Fibroblast of skin of back (primary cell): ENCODE data around the gene PSPH.
"Not testable (repeated sequence)": the region's sequence is repeated elsewhere in the genome, so short reads cannot be mapped to it uniquely, and the experiment has no call there.

Experiments
- DNase-seq: peaks from one replicate; pipeline ENCODE4 v3.0.0-alpha.2; 2013

PSPH gene

DNA sequence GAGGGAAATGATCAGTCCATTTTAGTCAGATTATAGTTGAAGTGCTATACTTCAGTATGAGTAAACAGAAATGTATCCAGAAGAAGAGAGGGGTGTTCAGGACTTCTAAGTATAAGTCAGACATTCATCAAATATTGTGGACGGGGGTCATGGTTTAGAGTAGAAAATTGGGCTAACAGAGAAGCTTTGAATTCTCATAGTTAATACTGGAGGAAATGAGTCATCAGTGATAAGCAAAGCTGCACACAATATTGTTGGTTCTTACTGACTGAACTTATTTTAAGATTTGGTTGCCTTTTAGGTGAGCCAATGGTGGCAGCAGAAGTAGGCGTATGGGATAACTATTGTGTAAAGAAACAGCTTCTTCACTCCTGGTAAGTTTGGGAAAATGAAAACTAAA, 11.1 kb upstream of the PSPH start:
- DNase-seq, result peak; percentile 57

- no peak for DNase-seq
Measured at GRCh38 chr7:56053993-56054392, 2.7 kb upstream of the PSPH start.

DNA sequence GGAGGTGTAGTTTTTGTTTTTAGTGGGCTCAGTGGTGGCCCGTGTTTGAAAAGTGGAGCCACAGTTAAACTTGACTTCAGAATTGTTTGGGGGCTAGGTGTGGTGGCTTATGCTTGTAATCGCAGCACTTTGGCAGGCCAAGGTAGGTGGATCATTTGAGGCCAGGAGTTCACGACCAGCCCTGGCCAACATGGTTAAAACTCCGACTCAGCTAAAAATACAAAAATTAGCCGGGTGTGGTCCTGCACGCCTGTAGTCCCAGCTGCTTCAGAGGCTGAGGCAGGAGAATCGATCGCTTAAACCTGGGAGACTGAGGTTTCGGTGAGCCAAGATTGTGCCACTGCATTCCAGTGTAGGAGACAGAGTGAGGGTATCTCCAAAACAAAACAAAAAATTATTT, 2.1 kb upstream of the PSPH start:
- no peak for DNase-seq

GRCh38 chr7:56051053-56051338, 248 bp downstream of the PSPH start:
- DNase-seq, result no peak

DNA sequence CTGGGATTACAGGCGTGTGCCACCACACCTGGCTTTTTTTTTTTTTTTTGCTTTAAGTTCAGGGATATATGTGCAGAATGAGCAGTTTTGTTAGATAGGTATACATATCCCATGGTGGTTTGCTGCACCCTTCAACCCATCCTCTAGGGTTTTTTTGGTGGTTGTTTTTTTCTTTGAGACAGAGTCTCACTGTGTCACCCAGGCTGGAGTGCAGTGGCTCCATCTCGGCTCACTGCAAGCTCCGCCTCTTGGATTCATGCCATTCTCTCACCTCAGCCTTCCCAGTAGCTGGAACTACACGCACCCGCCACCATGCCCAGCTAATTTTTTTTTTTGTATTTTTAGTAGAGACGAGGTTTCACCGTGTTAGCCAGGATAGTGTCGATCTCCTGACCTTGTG, 2.5 kb downstream of the PSPH start:
- not testable (repeated sequence) for DNase-seq

DNA sequence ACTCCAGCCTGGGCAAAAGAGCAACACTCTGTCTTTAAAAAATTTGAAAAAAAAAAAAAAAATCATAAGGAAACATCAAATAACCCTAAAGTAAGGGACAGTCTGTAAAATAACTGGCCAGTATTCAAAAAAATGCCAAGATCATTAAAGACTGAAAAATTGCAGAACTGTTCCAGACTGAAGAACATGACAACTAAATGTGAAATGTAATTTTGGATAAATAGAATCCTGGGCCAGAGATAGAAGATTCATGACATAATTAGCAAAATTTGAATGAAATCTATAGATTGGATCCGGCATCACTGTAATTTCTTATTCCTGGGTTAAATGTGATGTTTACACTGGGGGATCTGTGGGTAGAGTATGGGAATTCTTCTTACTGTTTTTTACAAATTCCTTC, 3.0 kb downstream of the PSPH start:
- DNase-seq, result no peak

DNA sequence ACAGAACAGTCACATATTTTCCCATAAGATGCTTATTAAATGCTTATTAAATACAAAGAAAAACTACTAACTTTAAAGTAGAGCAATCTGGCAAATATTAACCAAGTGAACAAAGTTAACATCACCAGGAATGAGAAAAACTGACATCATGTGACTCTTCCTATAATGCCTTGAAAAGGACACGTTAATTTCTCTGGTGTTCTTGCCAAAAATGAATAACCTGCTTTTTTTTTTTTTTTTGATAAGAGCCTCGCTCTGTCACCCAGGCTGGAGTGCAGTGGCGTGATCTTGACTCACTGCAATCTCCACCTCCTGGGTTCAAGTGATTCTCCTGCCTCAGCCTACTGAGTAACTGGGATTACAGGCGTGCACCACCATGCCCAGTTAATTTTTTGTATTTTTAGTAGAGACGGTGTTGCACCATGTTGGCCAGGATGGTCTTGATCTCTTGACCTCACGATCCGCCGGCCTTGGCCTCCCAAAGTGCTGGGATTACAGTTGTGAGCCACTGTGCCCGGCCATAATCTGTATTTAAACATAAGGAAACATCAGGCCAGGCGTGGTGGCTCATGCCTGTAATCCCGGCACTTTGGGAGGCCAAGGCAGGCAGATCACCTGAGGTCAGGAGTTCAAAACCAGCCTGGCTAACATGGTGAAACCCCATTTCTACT, 3.7 kb downstream of the PSPH start:
- DNase-seq, result not testable (repeated sequence)

GRCh38 chr7:56046721-56047445, 4.4 kb downstream of the PSPH start:
- peak; percentile 83 for DNase-seq

- DNase-seq, result not testable (repeated sequence)
Measured at GRCh38 chr7:56045758-56046157, 5.5 kb downstream of the PSPH start.

DNA sequence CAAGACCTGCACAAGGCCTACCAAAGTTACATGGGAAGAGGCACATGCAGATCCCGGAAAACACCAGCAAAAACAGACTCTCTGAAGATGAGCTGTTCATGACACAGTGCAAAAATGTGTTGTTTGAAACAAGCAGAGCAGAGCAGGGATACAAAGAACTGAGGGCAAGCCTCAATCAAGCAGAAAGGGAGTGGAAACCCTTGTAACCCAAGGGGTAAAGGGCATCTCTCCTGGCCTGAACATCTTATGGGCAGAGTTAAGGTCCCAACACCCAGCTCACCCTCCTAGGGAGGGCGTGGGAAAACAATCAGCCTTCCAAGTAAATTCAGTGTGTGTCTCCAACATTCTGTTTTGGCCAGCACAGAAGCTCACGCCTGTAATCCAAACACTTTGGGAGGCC, 10.5 kb downstream of the PSPH start:
- DNase-seq, result no peak

DNA sequence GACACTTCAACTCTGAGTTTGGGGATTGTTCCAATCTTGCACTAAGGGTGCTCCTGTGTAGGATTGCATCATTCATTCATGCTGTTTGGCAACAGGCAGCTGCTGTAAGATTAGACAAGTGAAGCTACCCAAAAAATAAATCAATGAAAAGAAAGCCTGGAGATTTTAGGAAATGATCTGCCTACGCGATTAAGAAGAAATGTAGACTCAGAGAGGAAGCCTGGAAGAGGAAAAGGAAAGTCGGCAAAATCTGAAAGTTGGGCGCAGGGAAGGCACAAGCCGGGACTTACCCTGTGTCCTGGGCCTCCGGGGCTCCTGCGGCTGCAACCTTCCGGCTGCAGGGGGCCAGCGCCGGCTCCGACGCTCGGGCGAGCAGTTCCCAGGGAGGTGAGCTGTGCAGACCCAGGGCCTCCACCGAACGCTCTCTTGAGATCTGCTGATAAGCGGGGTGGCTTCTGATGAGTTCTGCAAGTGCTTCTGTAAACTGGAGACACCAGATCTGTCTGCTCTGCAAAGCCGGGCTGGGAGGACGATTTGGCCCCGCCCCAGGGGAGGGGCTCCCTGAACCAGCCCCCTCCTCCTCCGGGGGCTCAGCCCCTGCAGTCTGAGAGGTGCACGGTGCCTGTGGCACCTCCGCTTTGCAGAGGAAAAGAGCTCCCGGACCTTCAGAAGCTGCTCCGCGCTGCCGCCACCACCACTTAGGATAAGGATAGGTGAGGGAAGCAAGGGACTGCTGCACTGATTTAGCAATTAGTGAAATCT, 17.4 kb downstream of the PSPH start:
- peak; percentile 64 for DNase-seq

DNA sequence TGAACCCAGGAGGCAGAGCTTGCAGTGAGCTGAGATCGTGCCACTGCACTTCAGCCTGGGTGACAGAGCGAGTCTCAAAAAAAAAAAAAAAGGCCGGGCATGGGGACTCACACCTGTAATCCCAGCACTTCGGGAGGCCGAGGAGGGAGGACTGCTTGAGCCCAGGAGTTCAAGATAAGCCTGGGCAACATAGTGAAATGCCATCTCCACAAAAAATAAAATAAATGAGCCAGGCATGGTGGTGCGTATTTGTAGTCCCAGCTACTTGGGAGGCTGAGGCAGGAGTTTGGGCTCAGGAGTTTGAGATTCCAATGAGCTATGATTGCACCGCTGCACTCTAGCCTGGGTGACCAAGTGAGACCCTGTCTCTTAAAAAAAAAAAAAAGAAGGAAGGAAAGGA, 18.7 kb downstream of the PSPH start:
- not testable (repeated sequence) for DNase-seq

- not testable (repeated sequence) for DNase-seq
Measured at GRCh38 chr7:56031556-56031955, 19.7 kb downstream of the PSPH start.

DNA sequence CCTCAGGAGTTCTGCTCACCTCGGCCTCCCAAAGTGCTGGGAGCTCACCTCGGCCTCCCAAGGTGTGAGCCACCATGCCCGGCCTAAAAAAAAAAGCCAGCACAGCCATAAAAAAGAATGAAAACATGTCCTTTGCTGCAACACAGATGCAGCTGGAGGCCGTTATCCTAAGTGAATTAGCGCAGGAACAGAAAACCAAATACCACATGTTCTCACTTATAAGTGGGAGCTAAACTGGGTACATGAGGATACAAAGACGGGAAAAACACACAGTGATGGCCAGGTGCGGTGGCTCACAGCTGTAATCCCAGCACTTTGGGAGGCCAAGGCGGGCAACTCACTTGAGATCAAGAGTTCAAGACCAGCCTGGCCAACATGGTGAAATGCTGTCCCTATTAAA, 20.9 kb downstream of the PSPH start:
- DNase-seq, result no peak

GRCh38 chr7:56028942-56029630, 22.2 kb downstream of the PSPH start:
- peak; percentile 40 for DNase-seq

GRCh38 chr7:56026538-56026937, 24.7 kb downstream of the PSPH start:
- no peak for DNase-seq

DNA sequence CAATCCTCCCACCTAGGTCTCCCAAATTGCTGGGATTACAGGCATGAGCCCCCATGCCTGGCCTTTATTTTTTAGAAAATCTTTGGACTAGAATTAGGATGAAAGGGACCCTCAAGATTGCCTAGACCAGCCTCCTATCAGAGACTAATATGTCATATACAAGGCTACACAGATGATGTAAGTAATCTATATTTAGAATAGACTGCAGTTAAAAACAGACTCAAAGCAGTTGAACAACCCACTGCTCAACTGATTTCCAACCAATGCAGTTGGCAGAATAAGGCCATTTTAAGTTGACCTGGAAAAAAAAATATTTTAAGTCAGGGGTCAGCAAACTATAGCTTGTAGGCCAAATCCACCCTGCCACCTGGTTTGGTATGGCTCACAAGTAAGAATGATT, 27.7 kb downstream of the PSPH start:
- no peak for DNase-seq

DNA sequence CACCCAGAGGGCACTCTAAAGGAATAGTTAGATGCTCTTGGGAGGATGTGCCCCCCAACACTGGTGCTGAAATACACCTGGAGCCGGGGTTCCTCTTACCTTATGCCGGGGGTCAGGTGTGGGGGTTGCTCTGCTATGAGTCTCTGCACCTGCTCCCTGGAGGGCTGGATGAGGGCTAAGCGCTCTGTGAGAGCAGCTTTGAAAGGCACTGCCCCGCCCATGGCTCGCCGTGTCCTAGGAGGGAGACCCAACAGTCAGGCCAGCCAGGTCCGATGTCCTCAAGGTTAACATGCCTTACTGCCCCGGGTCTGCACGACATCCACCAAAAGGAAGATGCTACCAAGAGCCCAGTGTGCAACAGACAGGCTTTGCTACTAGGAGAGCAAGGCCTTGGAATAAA, 31.7 kb downstream of the PSPH start:
- DNase-seq, result no peak

GRCh38 chr7:56017015-56017414, 34.2 kb downstream of the PSPH start:
- not testable (repeated sequence) for DNase-seq

DNA sequence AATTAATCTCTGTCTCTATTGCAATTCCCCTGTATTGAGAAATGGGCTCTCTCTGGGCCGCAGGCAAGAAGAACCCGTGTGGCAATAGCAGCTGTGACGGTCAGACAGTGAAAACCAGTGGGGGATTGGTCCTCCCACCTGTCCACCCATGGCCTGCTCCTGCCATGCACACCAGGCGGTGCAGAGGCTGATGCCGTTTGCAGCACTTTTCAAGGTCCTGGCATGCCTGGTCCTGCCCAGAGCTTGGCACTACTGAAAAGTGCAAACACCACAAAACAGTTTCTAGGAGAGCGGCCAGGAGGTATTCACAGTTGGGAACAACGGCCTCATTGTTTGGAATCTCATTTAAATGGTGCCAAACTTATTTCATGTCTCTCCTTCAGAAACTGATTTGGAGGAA, 41.5 kb downstream of the PSPH start:
- DNase-seq, result no peak

GRCh38 chr7:56007891-56008290, 43.4 kb downstream of the PSPH start:
- DNase-seq, result no peak

DNA sequence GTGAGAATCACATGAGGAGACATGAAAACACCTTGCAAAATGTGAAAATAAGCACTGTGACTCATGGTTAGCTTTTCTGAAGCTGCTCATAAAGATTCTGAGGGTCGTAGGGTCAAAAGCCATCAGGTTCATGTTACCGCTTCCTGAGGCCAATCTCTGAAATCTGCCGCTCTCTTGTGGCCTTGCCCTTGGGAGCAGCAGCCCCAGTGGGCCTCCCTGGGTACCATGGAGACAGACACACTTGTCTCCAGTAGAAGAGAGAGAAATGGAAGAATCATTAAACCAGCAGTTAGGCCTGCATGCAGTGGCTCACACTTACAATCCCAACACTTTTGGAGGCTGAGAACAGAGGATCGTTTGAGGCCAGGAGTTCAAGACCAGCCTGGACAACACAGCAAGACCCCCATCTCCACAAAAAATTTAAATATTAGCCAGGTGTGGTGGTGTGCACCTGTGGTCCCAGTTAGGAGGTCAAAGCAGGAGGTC, 44.0 kb downstream of the PSPH start:
- no peak for DNase-seq

DNA sequence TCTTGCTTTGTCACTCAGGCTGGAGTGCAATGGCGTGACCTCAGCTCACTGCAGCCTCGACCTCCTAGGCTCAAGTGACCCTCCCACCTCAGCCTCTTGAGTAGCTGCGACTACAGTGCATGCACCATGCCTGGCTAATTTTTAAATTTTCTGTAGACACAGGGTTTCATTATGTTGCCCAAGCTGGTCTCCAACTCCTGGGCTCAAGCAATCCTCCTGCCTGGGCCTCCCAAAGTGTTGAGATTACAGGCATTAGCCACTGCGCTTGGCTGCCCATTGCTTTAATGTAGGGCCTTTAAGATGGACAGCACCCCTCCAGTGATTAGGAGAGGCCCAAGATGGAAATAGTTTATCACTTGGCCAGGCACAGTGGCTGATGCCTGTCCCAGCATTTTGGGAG, 47.5 kb downstream of the PSPH start:
- DNase-seq, result no peak
